MV-4-11 (cell line): ENCODE data around the gene PDE4D.
A peak's percentile ranks its signal among the peaks of the same experiment; 100 is the strongest.
"Not testable (repeated sequence)": the region's sequence is repeated elsewhere in the genome, so short reads cannot be mapped to it uniquely, and the experiment has no call there.

Experiments used
- DNase-seq: peaks from one replicate; lab custom pipeline; 2025; lab: John Stamatoyannopoulos, UW

The PDE4D gene

DNA sequence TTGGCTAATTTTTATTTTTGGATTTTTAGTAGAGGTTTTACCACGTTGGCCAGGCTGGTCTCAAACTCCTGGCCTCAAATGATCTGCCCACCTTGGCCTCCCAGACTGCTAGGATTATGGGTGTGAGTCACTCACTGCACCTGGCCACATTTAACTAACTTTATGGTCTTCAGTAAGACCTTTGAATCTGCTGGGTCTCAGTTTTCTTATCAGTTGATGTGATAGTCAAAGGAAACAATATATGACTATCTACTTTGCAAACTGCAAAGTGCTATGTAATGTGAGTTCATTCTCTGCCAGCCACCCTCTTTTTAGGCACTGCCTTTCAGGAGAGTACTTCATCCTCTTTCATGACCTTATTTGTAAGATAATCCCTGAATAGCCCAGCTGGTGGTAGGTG is 474.7 kb downstream of the PDE4D start:
- DNase-seq, result no peak

DNA sequence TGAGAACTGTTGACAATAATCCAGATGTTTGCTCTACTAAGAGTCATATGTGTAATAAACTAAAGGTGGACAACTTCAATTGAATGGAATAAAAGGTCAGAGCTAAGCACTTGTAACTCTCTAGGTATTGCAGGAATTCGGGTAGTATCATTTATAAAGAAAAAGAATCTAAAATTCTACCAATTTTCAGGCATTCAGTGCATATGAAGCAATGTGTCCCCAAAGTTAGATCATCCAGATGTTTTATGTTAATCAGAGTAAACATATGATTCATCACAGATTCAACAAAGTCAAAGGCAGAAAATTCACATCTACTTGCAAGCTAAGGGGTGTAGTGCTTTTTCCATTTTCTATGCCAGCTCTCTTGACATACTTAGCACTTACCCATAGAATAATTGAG is 477.1 kb downstream of the PDE4D start:
- DNase-seq, result no peak

- DNase-seq, result no peak
These were observed 477.5 kb downstream of the PDE4D start for GRCh38 chr5:59416026-59416425.

GRCh38 chr5:59412428-59412827 is 481.1 kb downstream of the PDE4D start:
- DNase-seq, result no peak

DNA sequence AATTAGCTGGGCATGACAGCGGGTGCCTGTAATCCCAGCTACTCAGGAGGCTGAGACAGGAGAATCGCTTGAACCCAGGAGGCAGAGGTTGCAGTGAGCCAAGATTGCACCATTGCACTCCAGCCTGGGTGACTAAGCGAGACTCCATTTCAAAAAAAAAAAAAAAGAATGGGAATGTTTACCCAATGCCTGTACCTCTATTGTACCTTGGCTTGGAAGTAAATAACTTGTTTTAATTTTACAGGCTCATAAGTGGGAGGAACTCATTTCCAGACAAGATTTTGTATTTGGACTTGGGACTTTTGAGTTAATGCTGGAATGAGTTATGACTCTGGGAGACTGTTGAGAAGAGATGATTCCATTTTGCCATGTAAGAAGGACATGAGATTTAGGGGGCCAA is 484.5 kb downstream of the PDE4D start:
- not testable (repeated sequence) for DNase-seq

DNA sequence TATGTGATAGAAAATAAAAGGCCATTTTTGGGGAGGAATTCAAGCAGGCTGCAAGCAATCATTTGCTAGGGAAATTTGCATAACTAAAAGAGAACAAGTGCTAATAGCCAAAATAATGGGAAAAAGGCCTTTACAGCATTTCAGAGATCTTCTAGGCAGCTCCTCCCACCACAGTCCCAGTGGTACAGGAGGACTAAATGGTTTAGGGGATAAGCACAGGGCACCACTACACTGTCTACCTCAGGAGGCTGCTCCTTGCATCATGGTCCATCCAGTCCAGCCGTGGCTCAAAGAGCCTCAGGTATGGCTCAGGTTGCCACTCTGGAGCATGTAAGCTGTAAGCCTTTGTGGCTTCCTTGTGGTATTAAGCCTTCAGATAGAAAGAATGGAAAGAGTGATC is 485.6 kb downstream of the PDE4D start:
- DNase-seq, result no peak

DNA sequence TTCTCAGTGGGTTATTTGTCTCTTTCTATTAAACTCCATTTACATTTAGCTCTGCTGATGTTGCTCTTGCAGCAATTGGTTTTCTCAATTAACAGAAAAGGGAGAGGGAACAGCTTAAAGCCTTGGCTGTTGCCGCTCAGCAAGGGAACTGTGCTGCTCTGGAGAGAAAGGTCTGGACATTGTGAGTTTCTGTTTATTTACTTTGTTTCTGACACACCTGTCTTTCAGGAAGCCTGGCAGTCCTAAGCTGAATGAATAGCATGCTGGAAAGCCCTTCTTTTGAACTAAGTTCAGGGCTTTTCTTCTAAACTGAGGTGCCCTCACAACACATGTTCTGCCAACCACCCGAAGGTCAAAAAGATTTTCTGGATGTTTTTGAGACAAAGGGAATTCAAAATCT is 491.9 kb downstream of the PDE4D start:
- no peak for DNase-seq

GRCh38 chr5:59394956-59395355 is 498.6 kb downstream of the PDE4D start:
- DNase-seq, result not testable (repeated sequence)

DNA sequence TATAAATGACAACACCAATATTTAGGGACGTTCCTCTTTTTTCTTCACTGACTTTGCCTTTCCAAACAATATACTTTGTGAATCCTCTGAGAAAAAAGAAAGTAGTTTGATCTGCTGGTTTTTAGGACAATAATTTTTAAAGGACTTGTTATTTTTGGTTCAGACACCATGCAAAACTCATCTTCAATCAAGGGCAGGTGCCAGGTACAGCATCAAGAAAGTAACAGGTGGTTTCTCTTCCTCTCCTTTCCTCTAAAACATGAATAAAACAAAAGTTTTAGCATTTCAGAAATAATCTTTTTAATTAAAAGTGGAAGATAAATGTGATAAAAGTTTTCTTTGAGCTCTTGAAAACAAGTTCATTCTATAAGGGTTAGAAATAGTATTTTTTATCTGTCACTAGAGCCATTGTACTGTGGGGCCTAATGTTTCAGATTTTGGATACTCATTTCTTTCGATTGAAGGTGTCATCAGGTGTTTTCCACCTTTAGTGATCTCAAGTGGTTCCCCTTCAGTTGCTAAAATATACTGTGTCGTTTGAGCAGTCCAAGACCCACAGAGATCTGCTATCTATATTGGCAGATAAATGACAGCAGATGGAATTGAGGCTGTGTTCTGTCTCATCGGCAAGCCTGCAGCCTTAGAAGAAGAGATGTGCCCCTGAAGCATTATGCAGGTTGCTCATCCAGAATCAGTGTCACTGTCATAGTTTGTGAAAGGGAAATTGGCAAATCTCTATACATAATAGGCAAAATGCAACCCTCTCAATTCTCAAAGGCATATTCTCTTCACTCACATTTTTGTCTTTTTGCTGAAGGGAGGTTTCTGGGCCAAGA is 499.7 kb downstream of the PDE4D start:
- no peak for DNase-seq

DNA sequence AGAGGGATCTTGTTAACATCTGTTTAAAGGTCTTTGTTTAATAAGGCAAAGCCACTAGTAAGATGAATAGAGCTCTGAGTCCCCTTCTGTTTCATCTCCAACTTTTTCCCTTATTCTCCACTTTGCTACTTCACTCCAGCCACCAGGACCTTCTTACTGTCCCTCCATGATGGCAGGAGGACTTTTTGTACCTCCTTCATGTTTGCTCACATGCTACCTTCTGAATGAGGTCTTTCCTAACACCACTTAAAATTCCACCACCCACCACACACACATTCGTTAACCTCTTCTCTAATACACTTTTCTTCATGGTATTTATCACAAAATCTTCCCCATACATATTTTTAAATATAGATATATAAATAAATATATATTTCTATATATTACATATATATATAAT is 501.9 kb downstream of the PDE4D start:
- no peak for DNase-seq

- no peak for DNase-seq
These were observed 502.5 kb downstream of the PDE4D start for GRCh38 chr5:59390989-59391388.

GRCh38 chr5:59390074-59390659 is 503.4 kb downstream of the PDE4D start:
- peak; percentile 5 for DNase-seq

GRCh38 chr5:59387127-59387526 is 506.4 kb downstream of the PDE4D start:
- DNase-seq, result no peak

DNA sequence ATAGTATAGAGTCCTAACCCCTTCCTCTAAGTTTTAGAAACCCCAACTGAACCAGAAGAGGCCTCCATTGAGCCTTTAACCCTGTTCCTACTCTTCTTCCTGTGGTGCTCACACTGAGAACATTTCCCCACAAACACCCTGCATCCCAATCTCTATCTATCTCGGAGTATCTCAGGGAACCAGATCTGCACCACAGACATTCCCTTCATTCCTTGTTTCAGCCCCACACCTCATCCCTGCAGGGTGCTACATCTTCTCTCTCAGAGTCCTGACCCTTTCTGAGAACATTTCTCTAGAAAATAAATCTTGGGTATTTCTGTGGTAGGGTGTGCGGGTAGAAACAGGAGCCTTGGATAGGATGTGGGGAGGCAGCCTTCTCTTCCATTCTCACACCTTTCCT is 507.8 kb downstream of the PDE4D start:
- DNase-seq, result no peak

DNA sequence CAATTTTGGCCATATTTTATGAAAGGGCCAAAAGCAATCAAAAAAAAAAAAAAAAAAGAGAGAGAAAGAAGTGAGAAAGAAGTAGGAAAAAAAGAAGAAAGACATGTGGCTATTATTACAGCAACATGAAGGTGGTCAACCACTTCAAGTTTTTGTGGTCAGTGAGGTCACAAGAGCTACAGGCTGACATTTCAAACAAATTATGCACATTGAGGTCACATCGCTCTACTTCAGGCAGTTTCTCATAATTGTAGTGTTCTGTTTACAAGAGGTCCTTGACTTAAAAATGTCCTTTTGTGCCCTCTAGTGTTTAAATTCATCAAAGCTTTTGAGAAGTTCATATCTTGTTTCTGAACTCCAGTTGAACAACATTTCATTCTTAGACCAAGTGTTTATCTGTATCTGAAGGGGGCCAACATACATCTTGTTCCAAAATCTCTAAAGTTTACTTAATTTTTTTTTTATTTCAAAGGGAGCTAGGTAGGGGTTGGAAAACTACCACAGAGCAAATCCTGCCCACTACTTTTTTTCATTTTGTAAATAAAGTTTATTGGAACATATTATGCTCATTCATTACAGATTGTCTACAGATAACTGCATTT is 513.1 kb downstream of the PDE4D start:
- peak; percentile 95 for DNase-seq

- DNase-seq, result not testable (repeated sequence)
These were observed 519.5 kb downstream of the PDE4D start for GRCh38 chr5:59374036-59374435.

DNA sequence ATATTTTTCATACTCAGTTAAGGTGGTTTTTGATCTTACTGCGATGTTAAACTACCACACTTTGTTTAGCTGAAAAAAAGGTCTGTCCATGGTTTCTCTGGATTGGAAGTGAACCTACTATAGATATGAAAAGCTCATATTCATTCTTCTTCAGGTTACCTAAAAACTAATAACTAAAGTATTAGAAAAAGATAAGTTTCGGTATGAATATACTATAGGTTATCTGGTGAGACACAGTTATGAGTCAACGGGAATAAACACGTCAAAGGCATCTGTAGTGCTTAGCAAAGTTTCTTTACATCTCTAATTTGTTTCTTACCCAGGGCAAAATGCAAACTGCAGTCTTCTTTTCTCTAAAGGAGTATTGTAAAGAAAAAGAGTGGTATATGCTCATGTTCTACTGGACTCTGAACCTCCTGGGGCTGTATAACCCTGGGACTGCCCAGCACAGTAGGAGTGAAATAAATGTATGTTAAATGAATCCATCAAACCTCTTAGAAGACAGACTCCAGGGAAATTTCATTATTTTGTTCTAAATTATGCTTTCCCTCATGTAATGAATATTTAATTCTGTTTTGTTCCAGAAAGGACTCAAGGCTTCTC is 521.9 kb downstream of the PDE4D start:
- no peak for DNase-seq

- DNase-seq, result no peak
These were observed 524.6 kb downstream of the PDE4D start for GRCh38 chr5:59368951-59369350.

- DNase-seq, result peak; percentile 33
These were observed 525.6 kb downstream of the PDE4D start for GRCh38 chr5:59367791-59368394.

- no peak for DNase-seq
These were observed 526.7 kb downstream of the PDE4D start for GRCh38 chr5:59366784-59367183.

DNA sequence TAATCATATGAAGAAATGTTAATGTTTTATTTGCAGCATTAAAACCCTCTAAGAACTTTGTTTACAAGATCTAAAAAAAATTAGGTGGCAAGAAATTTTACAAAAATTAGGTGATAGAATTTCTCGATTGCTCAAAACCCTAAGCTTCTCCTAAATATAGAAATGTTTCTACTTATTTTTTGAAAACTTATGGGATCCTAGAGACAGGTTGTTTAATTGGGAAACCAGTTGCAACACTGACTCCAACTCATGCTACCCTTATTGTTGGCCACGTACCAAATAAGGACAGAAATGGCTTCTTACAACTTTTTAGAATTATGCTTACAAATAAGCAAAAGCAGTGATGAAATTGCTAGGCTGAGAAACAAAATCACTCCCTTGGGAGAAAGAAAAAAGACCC is 531.1 kb downstream of the PDE4D start:
- DNase-seq, result no peak

DNA sequence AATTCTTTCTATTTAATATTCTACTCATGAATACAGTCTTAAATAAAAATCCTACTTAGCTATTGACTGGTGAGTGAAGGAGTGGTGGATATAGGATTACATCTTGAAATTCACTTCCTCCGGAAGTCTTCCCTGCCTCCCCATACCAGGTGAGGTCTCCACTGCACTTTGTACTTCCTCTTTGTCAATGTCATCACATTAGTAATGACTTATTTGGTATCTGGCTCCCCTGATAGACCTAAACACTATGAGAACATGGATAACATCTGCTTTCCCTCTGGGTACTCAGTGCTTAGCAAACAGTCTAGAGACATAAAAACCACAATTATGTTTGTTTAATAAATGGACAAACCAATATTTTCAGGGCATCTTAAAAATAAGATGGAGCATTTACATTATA is 532.1 kb downstream of the PDE4D start:
- no peak for DNase-seq
